Activated CD4-positive, CD25-positive, alpha-beta regulatory T cell treated with anti-CD3 and anti-CD28 coated beads, Interleukin-2, amount 50 U/mL, for 72 hours (primary cell): ENCODE measurements around the gene PIK3R5.

Source experiments
- DNase-seq: peaks from one replicate; pipeline ENCODE4 v3.0.0; 2021

The PIK3R5 gene

GRCh38 chr17:8849311-8850041 is 116.0 kb downstream of the PIK3R5 start:
- DNase-seq: no peak

GRCh38 chr17:8847891-8848290 is 117.6 kb downstream of the PIK3R5 start:
- no peak for DNase-seq

- DNase-seq: no peak
Observed at GRCh38 chr17:8846768-8847211, 118.7 kb downstream of the PIK3R5 start.

GRCh38 chr17:8844229-8845218 is 121.0 kb downstream of the PIK3R5 start:
- no peak for DNase-seq

- DNase-seq: no peak
Observed at GRCh38 chr17:8843344-8843743, 122.2 kb downstream of the PIK3R5 start.

GRCh38 chr17:8841844-8842243 is 123.7 kb downstream of the PIK3R5 start:
- no peak for DNase-seq

GRCh38 chr17:8839410-8839935 is 126.0 kb downstream of the PIK3R5 start:
- no peak for DNase-seq

GRCh38 chr17:8838551-8839095 is 126.9 kb downstream of the PIK3R5 start:
- no peak for DNase-seq

GRCh38 chr17:8837563-8838075 is 127.9 kb downstream of the PIK3R5 start:
- no peak for DNase-seq

GRCh38 chr17:8836821-8837562 is 128.5 kb downstream of the PIK3R5 start:
- DNase-seq: no peak

GRCh38 chr17:8835631-8836364 is 129.7 kb downstream of the PIK3R5 start:
- no peak for DNase-seq

- no peak for DNase-seq
Observed at GRCh38 chr17:8835106-8835505, 130.4 kb downstream of the PIK3R5 start.

GRCh38 chr17:8832711-8833352 is 132.7 kb downstream of the PIK3R5 start:
- peak; percentile 59 for DNase-seq

- DNase-seq: no peak
Observed at GRCh38 chr17:8831234-8831849, 134.2 kb downstream of the PIK3R5 start.

GRCh38 chr17:8830141-8830540 is 135.4 kb downstream of the PIK3R5 start:
- no peak for DNase-seq

GRCh38 chr17:8829036-8829941 is 136.2 kb downstream of the PIK3R5 start:
- no peak for DNase-seq
